MM.1S (cell line): ENCODE measurements around the gene ZNF79.

ENCODE experiments used
- EZH2 ChIP-seq: fragments of 300-600 bp; sonication (generic); optimal IDR thresholded peaks from 2 replicates; pipeline ENCODE3; 2017; ENCODE audit warnings: low read depth, mild to moderate bottlenecking, antibody characterized with exemption, low read length, mixed read lengths
- TF ChIP-seq, protein P1 (sequence below): fragments of 300-600 bp; sonication (generic); IDR thresholded peaks from 2 replicates; pipeline ENCODE4 v1.5.1; 2016; ENCODE audit warnings: antibody characterized with exemption, low read length, mixed read lengths

GRCh38 chr9:127418037-127418471 lies 6.1 kb upstream of the ZNF79 start:
- TF ChIP-seq, protein P1, sequence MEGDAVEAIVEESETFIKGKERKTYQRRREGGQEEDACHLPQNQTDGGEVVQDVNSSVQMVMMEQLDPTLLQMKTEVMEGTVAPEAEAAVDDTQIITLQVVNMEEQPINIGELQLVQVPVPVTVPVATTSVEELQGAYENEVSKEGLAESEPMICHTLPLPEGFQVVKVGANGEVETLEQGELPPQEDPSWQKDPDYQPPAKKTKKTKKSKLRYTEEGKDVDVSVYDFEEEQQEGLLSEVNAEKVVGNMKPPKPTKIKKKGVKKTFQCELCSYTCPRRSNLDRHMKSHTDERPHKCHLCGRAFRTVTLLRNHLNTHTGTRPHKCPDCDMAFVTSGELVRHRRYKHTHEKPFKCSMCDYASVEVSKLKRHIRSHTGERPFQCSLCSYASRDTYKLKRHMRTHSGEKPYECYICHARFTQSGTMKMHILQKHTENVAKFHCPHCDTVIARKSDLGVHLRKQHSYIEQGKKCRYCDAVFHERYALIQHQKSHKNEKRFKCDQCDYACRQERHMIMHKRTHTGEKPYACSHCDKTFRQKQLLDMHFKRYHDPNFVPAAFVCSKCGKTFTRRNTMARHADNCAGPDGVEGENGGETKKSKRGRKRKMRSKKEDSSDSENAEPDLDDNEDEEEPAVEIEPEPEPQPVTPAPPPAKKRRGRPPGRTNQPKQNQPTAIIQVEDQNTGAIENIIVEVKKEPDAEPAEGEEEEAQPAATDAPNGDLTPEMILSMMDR = peak; percentile 25
- no peak for TF ChIP-seq EZH2
